Hematopoietic multipotent progenitor cell treated with erythropoietin and hydrocortisone succinate and interleukin-3 and kit ligand, for 17 days (in vitro differentiated cells): ENCODE data around the gene PABPN1L.

Experiments
- DNase-seq: peaks from one replicate; pipeline ENCODE4 v3.0.0-alpha.2; 2015; ENCODE audit warnings: low spot score

The PABPN1L gene

GRCh38 chr16:88883946-88884345 is 17.5 kb upstream of the PABPN1L start:
- no peak for DNase-seq

GRCh38 chr16:88883117-88883895 is 16.8 kb upstream of the PABPN1L start:
- DNase-seq = no peak

- peak; percentile 57 for DNase-seq
Measured at GRCh38 chr16:88882358-88883030, 16.0 kb upstream of the PABPN1L start.

- no peak for DNase-seq
Measured at GRCh38 chr16:88881675-88882357, 15.4 kb upstream of the PABPN1L start.

GRCh38 chr16:88881007-88881615 is 14.7 kb upstream of the PABPN1L start:
- no peak for DNase-seq

GRCh38 chr16:88880226-88881006 is 14.0 kb upstream of the PABPN1L start:
- DNase-seq = no peak

- no peak for DNase-seq
Measured at GRCh38 chr16:88879788-88880055, 13.3 kb upstream of the PABPN1L start.

- DNase-seq = no peak
Measured at GRCh38 chr16:88878967-88879787, 12.7 kb upstream of the PABPN1L start.

- DNase-seq = no peak
Measured at GRCh38 chr16:88878356-88878755, 11.9 kb upstream of the PABPN1L start.

GRCh38 chr16:88877564-88878289 is 11.3 kb upstream of the PABPN1L start:
- no peak for DNase-seq

- DNase-seq = no peak
Measured at GRCh38 chr16:88876942-88877526, 10.6 kb upstream of the PABPN1L start.

- no peak for DNase-seq
Measured at GRCh38 chr16:88875703-88876234, 9.3 kb upstream of the PABPN1L start.

- DNase-seq = no peak
Measured at GRCh38 chr16:88874938-88875599, 8.6 kb upstream of the PABPN1L start.

- DNase-seq = no peak
Measured at GRCh38 chr16:88872650-88873331, 6.3 kb upstream of the PABPN1L start.

GRCh38 chr16:88871730-88872416 is 5.4 kb upstream of the PABPN1L start:
- DNase-seq = no peak

- DNase-seq = no peak
Measured at GRCh38 chr16:88871349-88871702, 4.9 kb upstream of the PABPN1L start.

GRCh38 chr16:88870608-88871348 is 4.3 kb upstream of the PABPN1L start:
- DNase-seq = no peak

- no peak for DNase-seq
Measured at GRCh38 chr16:88869673-88869980, 3.2 kb upstream of the PABPN1L start.
